Omental fat pad (tissue), 4 donors: ENCODE measurements around the gene COL9A1. TPM values are rescaled to one million over a fixed set of nuclear protein-coding genes. Genes with fewer than 3 reads are reported as not detected.

Source experiments
- ATAC-seq: fragments of 150-250 bp; one replicate; pipeline ENCODE4 v1.9.1; 2016; ENCODE audit warnings: mild to moderate bottlenecking, moderate library complexity; ENCODE audit not compliant: low FRiP score
- DNase-seq: peaks from one replicate; pipeline ENCODE4 v3.0.0-alpha.2; 2019; ENCODE audit warnings: low spot score
- CTCF ChIP-seq, 3 donors: fragments of 450-650 bp; IDR thresholded peaks; one replicate each; pipeline ENCODE4 v1.5.1; 2016 to 2017; ENCODE audit warnings: antibody characterized with exemption in 3 of 3, mild to moderate bottlenecking in 3 of 3, moderate library complexity in 2 of 3
- total RNA-seq, 4 donors: library from RNA; depleted of rRNA; stranded (reverse); fragments of >200 nt; gene quantifications; one replicate each; pipeline ENCODE4 v1.1.0, GENCODE V29; 2016

The COL9A1 gene
- total RNA-seq, 4 donors from 2014 or later = not detected

- TF ChIP-seq CTCF (IDR thresholded peaks at IDR 0.05) = no peak
- no peak for DNase-seq
- ATAC-seq = no peak
These were observed 61.9 kb downstream of the COL9A1 start for GRCh38 chr6:70241031-70241430.

- ATAC-seq = no peak
These were observed 66.5 kb downstream of the COL9A1 start for GRCh38 chr6:70236343-70236742.

GRCh38 chr6:70234561-70235236, 68.2 kb downstream of the COL9A1 start:
- DNase-seq = no peak
- no peak for TF ChIP-seq CTCF (IDR thresholded peaks at IDR 0.05)
- no peak for ATAC-seq

More at GRCh38 chr6:70236343-70236742, 66.5 kb downstream of the COL9A1 start:
- no peak for DNase-seq
- no peak for TF ChIP-seq CTCF (IDR thresholded peaks at IDR 0.05)

GRCh38 chr6:70231311-70231710, 71.6 kb downstream of the COL9A1 start:
- TF ChIP-seq CTCF (IDR thresholded peaks at IDR 0.05) = no peak
- DNase-seq = no peak
- no peak for ATAC-seq

DNA sequence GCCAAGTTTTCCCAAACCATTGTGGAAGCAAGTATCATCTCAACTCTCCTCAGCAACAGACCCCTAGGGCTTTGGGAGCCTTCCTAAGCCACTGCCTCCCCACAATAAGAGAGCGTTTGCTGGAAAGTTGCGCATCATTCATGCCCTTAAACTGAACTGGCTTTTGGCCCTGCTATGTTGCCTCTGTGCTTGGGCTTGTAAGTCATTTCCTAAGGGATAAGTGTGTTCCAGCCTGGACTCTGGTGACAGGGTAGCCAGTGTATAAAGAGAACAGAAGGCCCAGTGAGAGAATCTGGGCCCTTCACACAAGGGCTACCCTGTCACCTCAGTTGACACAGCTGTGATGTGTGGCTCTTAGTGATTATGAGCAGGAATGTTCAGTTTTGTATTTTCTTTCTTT, 77.8 kb downstream of the COL9A1 start:
- ATAC-seq = no peak
- no peak for DNase-seq
- no peak for TF ChIP-seq CTCF (IDR thresholded peaks at IDR 0.05)

DNA sequence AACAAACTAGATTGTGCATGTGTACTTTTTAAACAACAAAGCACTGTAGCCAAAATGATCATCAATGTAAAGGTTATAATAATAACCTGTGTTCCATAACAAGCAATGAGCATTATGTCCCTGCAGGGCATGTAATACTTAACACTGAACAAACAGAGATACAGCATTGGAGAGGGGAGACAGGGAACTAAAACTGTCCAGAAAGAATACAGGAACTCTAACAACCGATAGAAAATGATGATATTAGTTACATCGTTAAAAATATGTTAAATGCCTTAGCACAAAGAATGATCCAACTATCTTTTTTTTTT, 80.5 kb downstream of the COL9A1 start:
- TF ChIP-seq CTCF (IDR thresholded peaks at IDR 0.05) = no peak
- DNase-seq (no peak), ATAC-seq (no peak)

DNA sequence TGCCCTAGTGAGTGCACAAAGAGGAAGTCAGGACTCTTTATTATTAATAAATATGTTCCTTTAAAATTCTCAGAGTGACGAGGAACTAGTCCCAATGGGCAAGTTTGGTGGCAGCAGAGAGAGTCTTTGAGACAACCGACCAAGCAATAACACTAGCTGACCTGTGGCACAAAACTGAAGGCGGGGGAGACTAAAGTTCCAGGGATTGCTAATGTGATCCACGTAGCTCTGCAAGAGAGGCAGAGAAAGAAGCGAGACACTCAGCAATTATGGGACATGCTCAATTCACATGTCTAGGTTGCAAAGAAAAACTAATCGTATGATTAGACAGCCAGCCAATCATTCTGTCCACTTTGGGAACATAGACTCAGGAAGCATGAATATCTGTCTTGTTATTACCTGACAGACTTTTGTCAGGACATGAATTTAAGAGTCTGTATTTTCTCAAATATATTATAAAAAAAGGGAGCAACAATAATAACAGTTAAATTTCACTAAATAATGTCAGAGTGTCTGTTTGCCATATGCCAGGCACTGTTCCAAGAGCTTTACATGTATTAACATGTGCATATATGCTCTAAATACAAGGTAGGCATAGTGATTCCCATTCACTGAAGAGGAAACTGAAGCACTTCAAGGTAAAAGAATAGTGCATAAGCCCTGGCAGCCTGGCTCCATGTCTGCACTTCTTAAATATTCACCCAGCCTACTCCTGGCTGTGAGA, 81.0 kb downstream of the COL9A1 start:
- DNase-seq (no peak), ATAC-seq (no peak)
- TF ChIP-seq CTCF (IDR thresholded peaks at IDR 0.05) = no peak
